Mucosa of stomach (tissue), 1 donor: ENCODE results near the gene GJC2.
A peak's percentile ranks its signal among the peaks of the same experiment; 100 is the strongest.
"Not testable (repeated sequence)": the region's sequence is repeated elsewhere in the genome, so short reads cannot be mapped to it uniquely, and the experiment has no call there.

Source experiments
- H3K27me3 ChIP-seq: one replicate; pipeline ENCODE4 v1.7.0; 2013; ENCODE audit warnings: mild to moderate bottlenecking, low read length; ENCODE audit not compliant: control insufficient read depth, insufficient read depth
- H3K36me3 ChIP-seq: one replicate; pipeline ENCODE4 v1.7.0; 2013; ENCODE audit warnings: low read length; ENCODE audit not compliant: control insufficient read depth, insufficient read depth
- H3K4me1 ChIP-seq: one replicate; pipeline ENCODE4 v1.7.0; 2013; ENCODE audit warnings: mild to moderate bottlenecking, low read length; ENCODE audit not compliant: control insufficient read depth, insufficient read depth
- H3K4me3 ChIP-seq: one replicate; pipeline ENCODE4 v1.7.0; 2013; ENCODE audit warnings: low read length
- H3K9ac ChIP-seq: one replicate; pipeline ENCODE4 v1.7.0; 2013; ENCODE audit warnings: mild to moderate bottlenecking, low read length, moderate library complexity
- H3K9me3 ChIP-seq: one replicate; pipeline ENCODE4 v1.7.0; 2013; ENCODE audit warnings: mild to moderate bottlenecking, low read length, moderate library complexity; ENCODE audit not compliant: control insufficient read depth
- donor health status: Pancreatic carcinoma.

The GJC2 gene

GRCh38 chr1:228164561-228165371, 15.0 kb downstream of the GJC2 start:
- H3K27me3 ChIP-seq, result peaks cover 10% of the 10 kb centered on the region
- peak overlapping the region; percentile 72 for H3K9ac ChIP-seq
- no peaks in the 10 kb centered on the region for H3K9me3 ChIP-seq
- no peaks in the 10 kb centered on the region for H3K36me3 ChIP-seq
- peak overlapping the region; percentile 55 for H3K4me3 ChIP-seq
- H3K4me1 ChIP-seq, result peaks cover 35% of the 10 kb centered on the region

GRCh38 chr1:228165372-228166169, 15.8 kb downstream of the GJC2 start, which contains the start of gene IBA57:
TSS of gene IBA57 (plus strand) at chr1:228165804. CDS start at chr1:228165817, 13 bp downstream.
- peaks cover 31% of the 10 kb centered on the region for H3K4me1 ChIP-seq
- no peaks in the 10 kb centered on the region for H3K9me3 ChIP-seq
- peaks cover 5% of the 10 kb centered on the region for H3K27me3 ChIP-seq
- peak within 1 kb of the TSS; percentile 55 for H3K4me3 ChIP-seq
- H3K9ac ChIP-seq, result peak within 1 kb of the TSS; percentile 80
- no peaks in the 10 kb centered on the region for H3K36me3 ChIP-seq

GRCh38 chr1:228166170-228166936, 16.6 kb downstream of the GJC2 start:
- Histone ChIP-seq H3K9me3 (no peaks in the 10 kb centered on the region), H3K36me3 (no peaks in the 10 kb centered on the region), H3K4me1 (peaks cover 29% of the 10 kb centered on the region), H3K4me3 (peak overlapping the region; percentile 26), H3K9ac (peak overlapping the region; percentile 58), H3K27me3 (peaks cover 5% of the 10 kb centered on the region)

- H3K36me3 ChIP-seq, result no peaks in the 10 kb centered on the region
These were observed 19.0 kb downstream of the GJC2 start for GRCh38 chr1:228168563-228169270.

GRCh38 chr1:228169345-228169744, 19.6 kb downstream of the GJC2 start:
- Histone ChIP-seq H3K36me3 (no peaks in the 10 kb centered on the region), H3K27me3 (no peaks in the 10 kb centered on the region), H3K4me1 (peaks cover 6% of the 10 kb centered on the region), H3K4me3 (no peak overlapping the region), H3K9me3 (no peaks in the 10 kb centered on the region), H3K9ac (no peak overlapping the region)

More at GRCh38 chr1:228168563-228169270, 19.0 kb downstream of the GJC2 start:
- peaks cover 6% of the 10 kb centered on the region for H3K4me1 ChIP-seq
- no peaks in the 10 kb centered on the region for H3K9me3 ChIP-seq
- no peak overlapping the region for H3K4me3 ChIP-seq
- H3K9ac ChIP-seq, result no peak overlapping the region
- no peaks in the 10 kb centered on the region for H3K27me3 ChIP-seq

GRCh38 chr1:228170666-228171065, 20.9 kb downstream of the GJC2 start:
- Histone ChIP-seq H3K27me3 (no peaks in the 10 kb centered on the region), H3K36me3 (no peaks in the 10 kb centered on the region), H3K4me1 (peaks cover 6% of the 10 kb centered on the region), H3K9me3 (no peaks in the 10 kb centered on the region), H3K4me3 (no peak overlapping the region), H3K9ac (no peak overlapping the region)

- Histone ChIP-seq H3K4me1 (peaks cover 6% of the 10 kb centered on the region), H3K4me3 (no peak overlapping the region), H3K36me3 (no peaks in the 10 kb centered on the region), H3K9ac (no peak overlapping the region), H3K9me3 (no peaks in the 10 kb centered on the region), H3K27me3 (no peaks in the 10 kb centered on the region)
These were observed 21.6 kb downstream of the GJC2 start for GRCh38 chr1:228171221-228171891.

GRCh38 chr1:228172591-228173527, 23.1 kb downstream of the GJC2 start:
- no peaks in the 10 kb centered on the region for H3K4me1 ChIP-seq
- H3K4me3 ChIP-seq, result no peak overlapping the region
- H3K9me3 ChIP-seq, result no peaks in the 10 kb centered on the region
- no peak overlapping the region for H3K9ac ChIP-seq
- H3K36me3 ChIP-seq, result no peaks in the 10 kb centered on the region
- H3K27me3 ChIP-seq, result no peaks in the 10 kb centered on the region

- H3K9ac ChIP-seq, H3K4me1 ChIP-seq, H3K4me3 ChIP-seq: not testable (repeated sequence)
These were observed 24.1 kb downstream of the GJC2 start for GRCh38 chr1:228173528-228174481.

More at GRCh38 chr1:228173528-228174481, 24.1 kb downstream of the GJC2 start:
- not testable (repeated sequence) for H3K9me3 ChIP-seq, H3K27me3 ChIP-seq, H3K36me3 ChIP-seq
